HG03565 (cell line): Measurements from ENCODE around the gene ADK.
"Not testable (repeated sequence)": the region's sequence is repeated elsewhere in the genome, so short reads cannot be mapped to it uniquely, and the experiment has no call there.

ENCODE experiments used
- ATAC-seq: cut with Tn5 transposase; IDR thresholded peaks from one replicate; pipeline ENCODE4 v1.9.1; 2021; ENCODE audit warnings: mild to moderate bottlenecking, moderate library complexity; ENCODE audit not compliant: unreplicated experiment

ADK gene

DNA sequence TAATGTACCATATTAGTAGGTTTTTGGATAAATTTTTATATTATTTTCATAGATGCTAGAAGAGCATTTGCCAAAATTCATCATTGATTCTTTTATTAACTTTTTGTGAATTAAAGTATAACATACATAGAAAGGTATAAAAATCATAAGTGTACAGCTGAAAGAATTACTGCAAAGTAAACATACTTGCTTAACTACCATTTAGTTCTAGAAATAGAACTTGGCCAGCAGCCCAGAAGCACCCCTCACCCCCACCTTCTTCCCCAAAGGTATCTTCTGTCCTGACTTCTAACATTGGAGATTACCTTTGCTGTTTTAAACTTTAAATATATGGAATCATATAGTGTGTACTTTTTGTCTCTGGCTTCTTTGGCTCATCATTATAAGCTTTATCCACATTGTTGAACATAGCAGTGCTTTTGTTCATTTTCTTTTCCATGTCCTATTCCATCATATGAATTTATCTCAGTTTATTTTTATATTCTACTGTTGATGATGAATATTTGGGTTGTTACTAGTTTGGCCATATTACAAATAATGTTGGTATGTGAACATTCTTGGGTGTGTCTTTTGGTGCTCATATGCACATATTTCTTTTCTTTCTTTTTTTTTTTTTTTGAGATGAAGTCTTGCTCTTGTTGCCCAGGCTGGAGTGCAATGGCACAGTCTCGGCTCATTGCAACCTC is 142.8 kb downstream of the ADK start:
- no peak for ATAC-seq

DNA sequence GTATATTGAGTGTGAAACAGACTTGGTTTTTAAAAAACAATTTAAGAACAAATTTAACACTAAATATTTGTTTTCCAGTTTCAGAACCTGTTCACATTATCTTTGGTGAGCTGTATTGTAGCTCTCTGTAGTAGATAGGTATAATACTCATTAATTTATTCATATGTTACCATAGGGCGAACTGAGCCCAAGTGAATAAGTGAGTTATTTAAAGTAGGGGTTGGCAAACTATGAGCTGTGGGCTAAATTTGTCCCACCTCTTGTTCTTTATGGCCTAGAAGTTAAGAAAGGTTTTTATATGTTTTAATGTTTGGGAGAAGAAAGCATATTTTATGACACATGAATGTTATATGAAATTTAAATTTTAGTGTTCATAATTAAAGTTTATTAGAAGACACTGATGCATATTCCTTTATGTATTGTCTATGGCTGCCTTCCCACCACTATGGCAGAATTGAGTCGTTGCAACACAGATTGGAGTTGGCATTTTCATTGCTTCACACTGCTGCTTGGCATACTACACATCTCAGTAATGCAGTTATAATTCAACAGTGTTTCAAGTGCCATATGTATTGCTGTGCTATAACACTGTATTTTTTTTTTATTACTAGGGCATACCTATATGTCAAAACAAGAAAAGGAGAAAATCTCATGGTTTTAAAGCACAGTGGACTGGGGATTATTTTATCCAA is 146.5 kb downstream of the ADK start:
- no peak for ATAC-seq

DNA sequence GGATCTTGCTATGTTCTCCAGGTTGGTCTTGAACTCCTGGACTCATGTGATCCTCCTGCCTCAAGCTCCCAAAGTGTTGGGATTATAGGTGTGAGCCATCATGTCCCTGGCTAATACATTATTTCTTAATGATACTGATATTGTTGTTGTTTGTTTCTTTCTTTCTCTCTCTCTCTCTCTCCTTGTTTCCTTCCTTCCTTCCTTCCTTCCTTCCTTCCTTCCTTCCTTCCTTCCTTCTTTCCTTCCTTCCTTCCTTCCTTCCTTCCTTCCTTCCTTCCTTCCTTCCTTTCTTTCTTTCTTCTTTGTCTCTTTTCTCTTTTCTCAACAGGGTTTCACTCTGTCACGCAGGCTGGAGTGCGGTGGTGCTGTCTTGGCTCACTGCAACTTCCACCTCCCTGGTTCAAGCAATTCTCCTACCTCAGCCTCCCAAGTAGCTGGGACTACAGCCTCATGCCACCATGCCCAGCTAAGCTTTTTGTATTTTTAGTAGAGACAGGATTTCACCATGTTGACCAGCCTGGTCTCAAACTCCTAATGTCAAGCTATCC is 149.1 kb downstream of the ADK start:
- ATAC-seq: not testable (repeated sequence)

GRCh38 chr10:74300666-74301065 is 149.6 kb downstream of the ADK start:
- no peak for ATAC-seq

GRCh38 chr10:74305730-74306129 is 154.7 kb downstream of the ADK start:
- ATAC-seq: no peak

DNA sequence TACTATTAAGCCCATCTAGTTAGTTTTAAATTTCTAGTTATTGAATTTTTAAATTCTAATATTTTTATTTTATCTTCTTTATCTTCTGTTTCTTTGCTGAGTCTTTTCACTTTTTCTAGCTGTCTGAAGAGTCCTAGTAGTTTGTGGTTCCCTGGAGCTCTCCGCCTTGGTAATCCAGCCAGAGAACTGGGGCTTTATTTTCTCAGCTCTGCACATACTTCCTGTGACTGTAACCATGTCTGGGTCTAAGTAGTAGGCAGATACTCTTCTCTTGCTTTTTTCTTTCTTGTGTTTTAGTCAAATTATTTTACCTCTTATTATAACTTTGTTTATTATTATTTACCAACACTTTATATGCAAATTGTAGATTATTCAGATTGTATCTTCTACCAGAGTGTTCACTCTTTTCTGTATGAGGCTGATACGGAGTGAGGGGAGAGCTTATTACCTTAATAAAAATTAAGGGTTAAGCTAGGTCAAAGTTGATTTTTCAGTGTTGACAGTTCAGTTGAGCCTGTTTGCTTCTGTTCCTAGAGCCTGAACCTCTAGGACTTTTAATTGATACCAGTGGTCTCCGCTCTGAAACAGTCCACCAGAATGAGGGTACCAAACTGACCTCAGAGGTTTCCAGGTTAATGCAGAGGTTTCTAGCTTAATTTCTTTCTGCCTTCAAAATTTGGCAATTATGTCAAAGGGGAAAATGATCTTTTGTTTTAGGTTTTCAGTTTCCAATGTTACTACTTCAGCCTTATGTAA is 155.4 kb downstream of the ADK start:
- no peak for ATAC-seq

DNA sequence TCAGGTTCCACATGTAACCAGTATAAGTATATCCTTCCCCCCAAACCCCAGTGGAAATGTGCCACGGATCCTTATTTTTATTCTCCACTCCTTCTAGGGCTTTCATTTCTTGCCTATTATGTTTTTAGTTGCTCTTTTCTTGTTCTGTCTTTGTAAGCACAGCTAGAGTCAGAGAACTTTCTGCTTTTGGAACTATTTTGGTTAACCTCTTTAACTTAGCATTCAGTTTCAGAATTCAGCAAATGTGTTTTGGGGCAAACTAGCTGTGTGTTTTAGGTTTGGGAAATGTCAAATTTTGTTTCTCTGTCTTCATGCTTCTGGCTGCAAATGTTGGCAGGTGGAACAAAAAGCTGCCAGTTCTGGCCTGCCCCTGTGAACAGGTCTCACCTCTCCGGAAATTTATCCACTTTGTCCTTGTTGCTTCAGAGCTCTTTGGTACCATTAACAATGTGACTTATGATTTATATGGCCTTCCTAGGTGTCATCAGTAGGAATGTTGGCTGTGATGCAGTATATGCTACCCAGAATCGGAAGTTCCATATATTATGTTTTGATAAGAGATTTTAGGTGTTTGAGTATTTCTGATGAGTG is 156.1 kb downstream of the ADK start:
- no peak for ATAC-seq

DNA sequence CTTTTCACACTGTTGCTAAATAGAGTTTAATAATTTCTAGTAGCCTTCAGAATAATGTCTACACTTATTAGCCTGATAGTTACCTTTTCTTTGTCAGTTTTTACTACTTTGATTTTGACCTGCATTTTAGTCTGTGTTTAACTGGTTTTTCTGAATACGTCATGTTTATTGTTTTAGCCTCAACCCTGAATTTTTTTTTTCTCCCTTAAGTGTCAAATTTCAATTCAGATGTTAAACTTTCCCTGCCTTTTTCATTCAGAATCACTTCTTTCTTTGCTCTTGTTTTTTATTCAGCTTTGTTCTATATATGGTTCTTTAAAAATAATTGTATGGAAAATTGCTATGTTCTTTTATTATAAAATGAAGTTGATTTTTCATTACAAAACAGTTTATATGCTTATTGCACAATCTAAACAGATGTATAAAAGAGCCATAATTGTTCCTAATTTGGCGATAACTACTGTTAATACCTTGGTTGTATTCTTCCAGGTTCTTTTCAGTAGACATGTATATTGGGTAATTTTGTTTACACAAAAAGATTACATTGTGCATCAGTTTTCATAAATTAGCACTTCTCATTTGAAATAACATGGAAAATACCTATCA is 159.7 kb downstream of the ADK start:
- no peak for ATAC-seq

GRCh38 chr10:74314166-74314565 is 163.1 kb downstream of the ADK start:
- ATAC-seq: no peak

- ATAC-seq: no peak
Observed at GRCh38 chr10:74320026-74320425, 169.0 kb downstream of the ADK start.

- no peak for ATAC-seq
Observed at GRCh38 chr10:74320717-74321116, 169.7 kb downstream of the ADK start.

- no peak for ATAC-seq
Observed at GRCh38 chr10:74322141-74322540, 171.1 kb downstream of the ADK start.

GRCh38 chr10:74322565-74322964 is 171.5 kb downstream of the ADK start:
- ATAC-seq: no peak

DNA sequence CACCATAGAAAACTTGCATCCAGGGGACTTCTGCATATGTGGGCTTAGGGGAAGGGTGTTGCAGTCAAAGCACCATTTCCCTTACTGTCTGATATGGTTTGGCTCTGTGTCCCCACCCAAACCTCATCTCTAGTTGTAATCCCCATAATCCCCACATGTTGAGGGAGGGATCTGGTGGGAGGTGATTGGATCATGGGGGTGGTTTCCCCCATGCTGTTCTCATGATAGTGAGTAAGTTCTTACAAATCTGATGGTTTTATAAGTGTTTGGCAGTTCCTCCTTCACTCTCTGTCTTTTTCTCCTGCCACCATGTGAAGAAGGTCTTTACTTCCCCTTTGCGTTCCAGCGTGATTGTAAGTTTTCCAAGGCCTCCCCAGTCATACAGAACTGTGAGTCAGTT is 177.4 kb downstream of the ADK start:
- ATAC-seq: no peak

DNA sequence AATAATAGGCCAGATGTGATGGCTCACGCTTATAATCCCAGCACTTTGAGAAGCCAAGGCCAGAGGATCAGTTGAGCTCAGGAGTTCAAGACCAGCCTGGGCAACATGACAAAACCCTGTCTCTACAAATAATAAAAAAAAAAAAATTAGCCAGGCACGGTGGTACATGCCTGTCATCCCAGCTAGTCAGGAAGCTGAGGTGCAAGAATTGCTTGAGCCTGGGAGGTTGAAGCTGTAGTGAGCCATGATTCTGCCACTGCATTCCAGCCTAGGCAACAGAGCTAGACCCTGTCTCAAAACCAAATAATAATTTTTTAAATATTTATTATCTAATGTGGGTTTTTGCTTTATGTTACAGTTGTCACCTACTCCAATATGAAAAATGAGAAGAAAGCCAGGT is 178.9 kb downstream of the ADK start:
- ATAC-seq: no peak

GRCh38 chr10:74330646-74331045 is 179.6 kb downstream of the ADK start:
- no peak for ATAC-seq

DNA sequence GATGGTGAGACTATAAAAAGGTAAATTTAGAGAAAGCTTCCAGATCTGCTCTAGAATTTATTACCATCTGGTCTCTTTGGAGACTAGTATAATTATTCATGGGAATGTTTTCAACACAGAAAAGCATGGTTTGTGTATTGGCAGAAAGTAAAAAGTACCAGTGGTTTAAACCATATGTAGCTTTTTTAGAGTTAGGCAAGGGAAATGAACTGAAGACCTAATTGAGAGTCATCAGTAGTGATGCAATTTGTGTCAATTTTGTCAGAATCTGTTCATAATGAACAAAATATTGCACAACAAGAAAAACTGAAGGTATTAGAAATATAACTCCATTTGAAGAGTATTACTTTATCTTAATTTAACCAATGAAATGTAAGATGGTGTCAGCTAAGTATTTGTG is 181.4 kb downstream of the ADK start:
- no peak for ATAC-seq

- ATAC-seq: no peak
Observed at GRCh38 chr10:74333174-74333573, 182.2 kb downstream of the ADK start.

GRCh38 chr10:74334221-74334620 is 183.2 kb downstream of the ADK start:
- ATAC-seq: no peak

DNA sequence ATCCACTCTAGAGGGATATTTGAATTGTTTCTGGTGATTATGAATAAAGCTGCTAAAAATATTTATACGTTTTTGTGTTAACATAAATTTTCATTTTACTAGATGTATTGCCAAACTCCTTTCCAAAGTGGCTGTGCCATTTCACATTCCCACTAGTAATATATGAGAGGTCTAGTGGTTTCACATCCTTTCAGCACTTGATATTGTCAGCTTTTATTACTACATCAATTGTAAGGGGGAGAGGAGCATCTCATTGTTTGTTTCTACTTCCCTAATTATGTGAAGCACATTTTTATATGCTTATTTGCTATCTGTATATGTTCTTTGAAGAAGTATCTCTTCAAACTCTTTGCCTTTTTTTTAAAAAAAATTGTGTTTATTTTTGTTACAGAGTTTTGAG is 184.5 kb downstream of the ADK start:
- no peak for ATAC-seq
